ENCODE measurements around the gene LOXL4.

Gene LOXL4

GRCh38 chr10:98236862-98237261 is 31.1 kb downstream of the LOXL4 start:
- TF ChIP-seq CTCF (IDR thresholded peaks at IDR 0.05): no peak

- TF ChIP-seq CTCF (IDR thresholded peaks at IDR 0.05): no peak
Measured at GRCh38 chr10:98235846-98236245, 32.1 kb downstream of the LOXL4 start.

GRCh38 chr10:98231417-98231816 is 36.6 kb downstream of the LOXL4 start:
- no peak for TF ChIP-seq CTCF (IDR thresholded peaks at IDR 0.05)

GRCh38 chr10:98226508-98227144 is 41.4 kb downstream of the LOXL4 start:
- TF ChIP-seq CTCF (IDR thresholded peaks at IDR 0.05): no peak

- no peak for TF ChIP-seq CTCF (IDR thresholded peaks at IDR 0.05)
Measured at GRCh38 chr10:98224996-98225395, 43.0 kb downstream of the LOXL4 start.

- TF ChIP-seq CTCF (IDR thresholded peaks at IDR 0.05): no peak
Measured at GRCh38 chr10:98224509-98224908, 43.5 kb downstream of the LOXL4 start.

- no peak for TF ChIP-seq CTCF (IDR thresholded peaks at IDR 0.05)
Measured at GRCh38 chr10:98223874-98224273, 44.1 kb downstream of the LOXL4 start.

GRCh38 chr10:98217801-98218200 is 50.2 kb downstream of the LOXL4 start:
- no peak for TF ChIP-seq CTCF (IDR thresholded peaks at IDR 0.05)

Measured in LNCAP (cell line).